Glutamatergic neuron (in vitro differentiated cells): ENCODE data around the gene GRM4. TPM values are rescaled to one million over a fixed set of nuclear protein-coding genes. Genes with fewer than 3 reads are reported as not detected.
A peak's percentile ranks its signal among the peaks of the same experiment; 100 is the strongest.

Experiments
- DNase-seq: peaks from one replicate; pipeline ENCODE4 v3.0.0; 2022
- H3K27ac Mint-ChIP-seq: one replicate; pipeline ENCODE4 v1.8.0; 2020; ENCODE audit warnings: mild to moderate bottlenecking, mixed read lengths, inconsistent platforms; ENCODE audit not compliant: unreplicated experiment
- H3K27me3 Mint-ChIP-seq: one replicate; pipeline ENCODE4 v1.8.0; 2020; ENCODE audit warnings: mild to moderate bottlenecking, moderate library complexity, mixed read lengths, inconsistent platforms; ENCODE audit not compliant: unreplicated experiment
- H3K36me3 Mint-ChIP-seq: one replicate; pipeline ENCODE4 v1.8.0; 2020; ENCODE audit warnings: mild to moderate bottlenecking, mixed read lengths, inconsistent platforms; ENCODE audit not compliant: unreplicated experiment
- H3K4me1 Mint-ChIP-seq: one replicate; pipeline ENCODE4 v1.8.0; 2020; ENCODE audit warnings: mild to moderate bottlenecking, low read depth, mixed read lengths, inconsistent platforms; ENCODE audit not compliant: unreplicated experiment
- H3K4me3 Mint-ChIP-seq: one replicate; pipeline ENCODE4 v1.8.0; 2020; ENCODE audit warnings: mild to moderate bottlenecking, mixed read lengths, inconsistent platforms; ENCODE audit not compliant: unreplicated experiment
- H3K9me3 Mint-ChIP-seq: one replicate; pipeline ENCODE4 v1.8.0; 2020; ENCODE audit warnings: mild to moderate bottlenecking, moderate library complexity, mixed read lengths, inconsistent platforms; ENCODE audit not compliant: unreplicated experiment
- total RNA-seq: library from RNA; stranded (reverse); fragmentation: NEBNext Ultra II Directional; extraction: Animal tissue kit (Norgen Biotek cat#: 25700); gene quantifications from one replicate; pipeline ENCODE4 v1.2.1, GENCODE V29; 2021; ENCODE audit not compliant: unreplicated experiment
- TF ChIP-seq, protein P1 (sequence below): fragments of 200-600 bp; sonication (generic); IDR thresholded peaks from one replicate; pipeline ENCODE4 v1.5.0; 2021; ENCODE audit not compliant: partially characterized antibody, unreplicated experiment

GRM4 gene
- total RNA-seq, 1 donor from 2014 or later = 119 TPM

DNA sequence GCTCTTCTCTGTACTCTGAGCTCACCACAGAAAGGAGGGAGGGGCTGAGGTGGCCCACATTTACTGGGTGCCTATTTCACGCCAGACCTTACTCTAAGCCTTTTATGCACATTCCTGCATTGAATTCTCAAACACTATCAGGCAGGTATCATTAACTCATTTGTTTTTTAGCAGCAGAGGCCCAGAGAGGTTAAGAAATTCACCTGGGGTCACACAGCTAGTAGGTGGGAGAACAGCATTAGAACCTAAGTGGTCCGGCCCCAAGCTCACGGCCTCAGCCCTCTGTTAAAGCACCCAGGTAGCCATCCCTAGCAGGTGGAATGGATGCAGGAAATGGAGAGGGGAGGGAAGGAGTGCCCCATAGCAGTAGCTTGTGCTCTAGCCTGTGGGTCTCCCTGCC, 84.5 kb downstream of the GRM4 start:
- Mint-ChIP-seq H3K9me3 (peaks cover 22% of the 10 kb centered on the region), H3K27ac (no peak overlapping the region), H3K36me3 (no peaks in the 10 kb centered on the region), H3K4me3 (no peak overlapping the region), H3K4me1 (peaks cover 59% of the 10 kb centered on the region), H3K27me3 (peaks cover 21% of the 10 kb centered on the region)
- DNase-seq = no peak
- TF ChIP-seq, protein P1, sequence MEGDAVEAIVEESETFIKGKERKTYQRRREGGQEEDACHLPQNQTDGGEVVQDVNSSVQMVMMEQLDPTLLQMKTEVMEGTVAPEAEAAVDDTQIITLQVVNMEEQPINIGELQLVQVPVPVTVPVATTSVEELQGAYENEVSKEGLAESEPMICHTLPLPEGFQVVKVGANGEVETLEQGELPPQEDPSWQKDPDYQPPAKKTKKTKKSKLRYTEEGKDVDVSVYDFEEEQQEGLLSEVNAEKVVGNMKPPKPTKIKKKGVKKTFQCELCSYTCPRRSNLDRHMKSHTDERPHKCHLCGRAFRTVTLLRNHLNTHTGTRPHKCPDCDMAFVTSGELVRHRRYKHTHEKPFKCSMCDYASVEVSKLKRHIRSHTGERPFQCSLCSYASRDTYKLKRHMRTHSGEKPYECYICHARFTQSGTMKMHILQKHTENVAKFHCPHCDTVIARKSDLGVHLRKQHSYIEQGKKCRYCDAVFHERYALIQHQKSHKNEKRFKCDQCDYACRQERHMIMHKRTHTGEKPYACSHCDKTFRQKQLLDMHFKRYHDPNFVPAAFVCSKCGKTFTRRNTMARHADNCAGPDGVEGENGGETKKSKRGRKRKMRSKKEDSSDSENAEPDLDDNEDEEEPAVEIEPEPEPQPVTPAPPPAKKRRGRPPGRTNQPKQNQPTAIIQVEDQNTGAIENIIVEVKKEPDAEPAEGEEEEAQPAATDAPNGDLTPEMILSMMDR = no peak

DNA sequence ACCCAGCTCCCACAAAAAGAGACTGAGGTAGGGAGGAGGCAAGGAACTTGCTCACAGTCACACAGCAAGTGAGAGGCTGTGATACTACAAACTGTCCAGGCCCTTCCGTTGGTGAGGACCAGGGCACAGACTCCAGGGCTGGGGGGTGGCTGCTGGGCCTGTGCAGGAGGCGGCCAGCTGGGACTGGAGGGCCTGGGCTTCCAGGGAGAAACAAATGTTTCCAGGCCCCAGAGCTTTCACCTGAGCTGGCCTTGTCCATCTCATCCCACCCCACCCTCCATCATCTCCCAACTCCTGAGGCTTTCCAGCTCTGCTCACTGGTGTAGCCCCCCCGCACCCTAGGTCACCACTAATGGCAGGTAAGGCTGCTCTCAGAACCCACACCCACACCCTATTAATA, 86.0 kb downstream of the GRM4 start:
- no peak for DNase-seq
- Mint-ChIP-seq H3K27ac (no peak overlapping the region), H3K36me3 (no peaks in the 10 kb centered on the region), H3K9me3 (peaks cover 19% of the 10 kb centered on the region), H3K4me1 (peaks cover 60% of the 10 kb centered on the region), H3K4me3 (no peak overlapping the region), H3K27me3 (peaks cover 24% of the 10 kb centered on the region)
- TF ChIP-seq, protein P1 = no peak

DNA sequence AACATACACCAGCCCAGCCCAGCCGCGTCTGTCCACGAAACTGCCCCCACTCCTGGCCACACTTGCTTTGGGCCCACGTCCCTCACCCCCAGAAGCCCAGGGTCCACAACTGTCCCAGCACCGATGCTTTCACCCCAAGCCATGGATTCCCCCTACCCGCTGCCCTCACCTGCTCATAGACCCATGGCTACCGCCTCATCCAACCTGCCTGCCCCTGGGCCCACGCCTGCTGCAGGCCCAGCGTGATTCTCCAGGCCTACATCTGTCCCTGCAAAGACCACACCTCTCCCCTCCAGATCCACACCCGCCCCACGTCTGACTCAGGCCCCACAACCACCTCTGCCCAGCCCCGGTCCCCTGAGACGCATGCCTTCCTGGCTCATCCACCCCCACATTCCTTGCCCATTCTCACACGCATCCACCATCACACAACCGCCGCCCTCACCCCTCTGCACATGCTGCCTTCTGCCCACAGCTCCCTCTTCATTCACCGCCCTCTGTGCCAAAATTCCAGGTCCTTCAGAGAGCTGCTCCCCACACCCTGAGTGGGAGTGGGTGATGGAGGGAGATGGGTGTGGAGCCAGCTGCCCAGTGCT, 86.7 kb downstream of the GRM4 start:
- Mint-ChIP-seq H3K36me3 (no peaks in the 10 kb centered on the region), H3K4me1 (peaks cover 64% of the 10 kb centered on the region), H3K9me3 (peaks cover 19% of the 10 kb centered on the region), H3K4me3 (peak overlapping the region; percentile 25), H3K27ac (peak overlapping the region; percentile 55), H3K27me3 (peaks cover 24% of the 10 kb centered on the region)
- TF ChIP-seq, protein P1 = no peak
- no peak for DNase-seq

DNA sequence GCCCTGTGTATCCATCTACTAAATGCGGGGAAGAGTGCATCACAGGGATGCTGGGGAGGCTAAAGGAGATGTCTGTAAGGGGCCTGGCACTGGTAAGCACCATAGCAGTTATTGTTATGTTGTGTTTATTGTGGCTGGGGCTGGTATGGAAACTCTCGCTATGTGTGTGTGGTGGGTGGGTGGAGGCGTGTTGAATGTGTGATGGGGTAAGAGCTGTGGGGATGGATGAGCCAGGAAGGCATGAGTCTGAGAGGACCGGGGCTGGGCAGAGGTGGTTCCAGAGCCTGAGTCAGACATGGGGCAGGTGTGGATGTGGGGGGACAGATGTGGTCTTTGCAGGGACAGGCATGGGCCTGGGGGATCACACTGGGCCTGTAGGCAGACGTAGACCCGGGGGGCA, 88.1 kb downstream of the GRM4 start:
- Mint-ChIP-seq H3K4me3 (peak overlapping the region; percentile 56), H3K27me3 (peaks cover 19% of the 10 kb centered on the region), H3K36me3 (no peaks in the 10 kb centered on the region), H3K4me1 (peaks cover 57% of the 10 kb centered on the region), H3K27ac (no peak overlapping the region), H3K9me3 (peaks cover 12% of the 10 kb centered on the region)
- TF ChIP-seq, protein P1 = no peak
- DNase-seq = no peak

DNA sequence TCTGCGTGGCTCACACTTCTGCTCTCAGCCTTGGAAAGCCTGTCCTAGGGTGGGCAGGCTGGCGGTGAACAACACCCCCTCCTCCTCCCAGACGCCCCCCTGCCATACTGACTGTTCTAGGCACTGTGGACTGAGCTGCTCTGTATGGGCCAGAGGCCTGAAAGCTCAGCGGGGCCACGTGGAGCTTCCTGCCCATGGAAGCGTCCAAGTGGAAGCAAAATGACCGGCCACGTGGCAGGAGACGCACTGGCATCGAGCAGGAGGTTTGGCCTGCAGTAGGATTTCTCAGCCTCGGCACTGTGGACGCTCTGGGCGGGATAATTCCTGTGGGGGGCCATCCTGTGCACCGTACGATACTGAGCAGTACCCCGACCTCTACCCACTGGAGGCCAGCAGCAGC, 88.7 kb downstream of the GRM4 start:
- H3K4me1 Mint-ChIP-seq = peaks cover 52% of the 10 kb centered on the region
- no peak overlapping the region for H3K4me3 Mint-ChIP-seq

More for the DNA sequence above, 88.7 kb downstream of the GRM4 start:
- no peak for DNase-seq
- TF ChIP-seq, protein P1 = no peak
- Mint-ChIP-seq H3K9me3 (peaks cover 10% of the 10 kb centered on the region), H3K27ac (peak overlapping the region; percentile 81), H3K36me3 (no peaks in the 10 kb centered on the region), H3K27me3 (peaks cover 14% of the 10 kb centered on the region)
